Embryonic facial prominence (tissue), 1 donor: ENCODE results near the gene TMIGD1.
"Not testable (repeated sequence)": the region's sequence is repeated elsewhere in the genome, so short reads cannot be mapped to it uniquely, and the experiment has no call there.

Experiments used
- DNase-seq: peaks from one replicate; pipeline ENCODE4 v3.0.0-alpha.2; 2016; ENCODE audit errors: extremely low spot score

Gene TMIGD1

DNA sequence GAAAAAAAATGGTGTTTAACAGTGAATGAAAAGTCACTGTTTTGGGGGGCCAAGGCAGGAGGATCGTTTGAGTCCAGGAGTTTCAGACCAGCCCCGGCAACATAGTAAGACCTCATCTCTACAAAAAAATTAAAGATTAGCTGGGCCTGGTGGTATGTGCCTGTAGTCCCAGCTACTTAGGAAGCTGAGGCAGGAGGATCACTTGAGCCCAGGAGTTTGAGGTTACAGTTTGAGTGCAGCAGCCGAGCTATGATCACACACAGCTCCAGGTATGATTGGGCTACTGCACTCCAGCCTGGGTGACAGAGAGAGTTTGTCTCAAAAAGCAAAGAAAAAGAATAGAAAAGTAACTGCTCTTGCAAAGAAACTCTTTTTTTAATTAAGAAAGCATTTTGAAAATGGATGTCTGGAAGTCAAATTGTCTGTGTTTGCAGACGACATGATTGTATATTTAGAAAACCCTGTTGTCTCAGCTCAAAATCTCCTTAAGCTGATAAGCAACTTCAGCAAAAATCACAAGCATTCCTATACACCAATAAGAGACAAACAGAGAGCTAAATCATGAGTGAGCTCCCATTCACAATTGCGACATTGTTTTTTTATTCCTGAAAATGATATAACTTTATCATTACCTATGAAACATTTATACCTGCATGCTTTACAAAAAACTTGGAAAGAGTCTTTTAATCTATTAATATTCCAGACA, 24.4 kb upstream of the TMIGD1 start:
- DNase-seq = no peak

DNA sequence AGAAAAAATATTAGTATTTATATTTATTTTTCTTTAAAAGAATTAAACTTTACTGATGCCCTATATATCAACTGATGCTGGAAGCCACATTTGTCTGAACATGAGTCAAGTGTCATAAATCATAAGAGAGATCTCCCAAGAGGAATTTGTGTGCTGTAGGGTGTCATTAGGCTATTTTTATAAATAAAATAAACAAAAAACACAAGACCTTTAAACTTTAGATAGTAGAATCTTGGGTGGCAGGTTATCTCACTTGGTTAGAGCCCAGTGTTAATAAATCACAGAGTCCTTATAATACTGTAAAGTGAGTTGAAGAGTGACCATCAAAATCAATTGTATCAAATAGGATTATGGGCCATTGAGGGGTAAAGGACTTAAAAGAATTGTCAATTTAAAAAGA, 23.6 kb upstream of the TMIGD1 start:
- DNase-seq = no peak

DNA sequence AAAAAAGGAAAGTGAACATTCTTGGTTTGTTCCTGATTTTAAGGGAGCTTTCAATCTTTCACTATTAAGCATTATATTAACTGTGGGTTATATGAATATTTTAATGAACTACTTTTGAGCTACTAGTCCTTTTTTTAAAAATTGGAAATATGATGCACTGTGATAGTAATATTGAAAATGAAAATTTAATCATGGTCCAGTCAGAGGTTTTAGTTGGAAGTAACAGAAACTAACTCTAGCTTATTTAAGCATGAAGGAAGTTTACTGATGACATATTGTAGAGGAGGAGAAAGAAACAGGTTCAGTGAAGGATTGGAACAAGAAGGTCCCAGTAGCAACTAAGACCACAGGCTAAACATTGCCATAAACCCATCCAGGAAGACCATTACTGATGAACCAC, 20.8 kb upstream of the TMIGD1 start:
- no peak for DNase-seq

DNA sequence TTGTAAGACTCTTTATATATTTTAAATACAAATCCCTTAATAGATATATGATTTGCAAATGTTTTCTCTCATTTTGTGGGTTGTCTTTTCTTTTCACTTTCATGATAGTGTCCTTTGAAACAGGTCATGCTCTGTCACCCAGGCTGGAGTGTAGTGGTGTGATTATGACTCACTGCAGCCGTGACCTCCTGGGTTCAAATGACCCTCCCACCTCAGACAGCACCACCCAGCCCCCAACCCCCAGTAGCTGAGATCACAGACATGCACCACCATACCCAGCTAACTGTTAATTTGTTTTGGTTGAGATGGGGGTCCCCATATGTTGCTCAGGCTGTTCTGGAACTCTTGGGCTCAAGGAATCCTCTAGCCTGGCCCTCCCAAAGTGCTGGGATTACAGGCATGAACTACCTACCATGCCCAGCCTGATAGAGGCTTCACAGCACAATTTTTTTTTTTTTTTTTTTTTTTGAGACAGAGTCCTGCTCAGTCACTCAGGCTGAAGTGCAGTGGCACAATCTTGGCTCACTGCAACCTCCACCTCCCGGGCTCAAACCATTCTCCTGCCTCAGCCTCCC, 18.5 kb upstream of the TMIGD1 start:
- no peak for DNase-seq

DNA sequence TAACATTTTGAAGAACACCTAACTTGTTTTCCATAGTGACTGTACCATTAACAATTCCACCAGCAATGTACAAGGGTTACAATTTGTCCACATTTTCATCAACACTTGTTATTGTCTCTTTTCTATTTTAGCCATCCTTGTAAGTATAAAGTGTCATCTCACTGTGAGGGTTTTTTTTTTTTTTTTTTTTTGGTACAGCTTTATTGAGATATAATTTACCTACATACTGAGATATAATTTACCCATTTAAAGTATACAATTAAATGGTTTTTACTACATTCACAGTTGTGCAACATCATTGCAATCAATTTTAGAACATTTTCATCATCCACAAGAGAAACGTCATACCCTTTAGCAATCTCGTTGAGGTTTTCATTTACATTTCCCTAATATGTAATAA, 17.9 kb upstream of the TMIGD1 start:
- DNase-seq = no peak

DNA sequence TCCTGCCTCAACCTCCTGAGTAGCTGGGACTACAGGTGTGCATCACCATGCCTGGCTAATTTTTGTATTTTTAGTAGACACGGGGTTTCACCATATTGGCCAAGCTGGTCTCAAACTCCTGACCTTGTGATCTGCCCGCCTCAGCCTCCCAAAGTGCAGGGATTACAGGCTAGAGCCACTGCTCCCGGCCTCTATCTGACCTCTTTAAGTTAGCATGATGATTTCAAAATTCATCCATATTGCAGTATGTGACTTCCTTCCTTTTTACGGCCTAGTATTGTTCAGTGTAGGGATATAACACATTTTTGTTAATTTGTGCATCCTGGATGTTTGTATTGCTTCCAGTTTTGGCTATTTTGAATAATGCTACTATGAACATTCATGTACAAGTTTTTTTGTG, 17.4 kb upstream of the TMIGD1 start:
- not testable (repeated sequence) for DNase-seq

DNA sequence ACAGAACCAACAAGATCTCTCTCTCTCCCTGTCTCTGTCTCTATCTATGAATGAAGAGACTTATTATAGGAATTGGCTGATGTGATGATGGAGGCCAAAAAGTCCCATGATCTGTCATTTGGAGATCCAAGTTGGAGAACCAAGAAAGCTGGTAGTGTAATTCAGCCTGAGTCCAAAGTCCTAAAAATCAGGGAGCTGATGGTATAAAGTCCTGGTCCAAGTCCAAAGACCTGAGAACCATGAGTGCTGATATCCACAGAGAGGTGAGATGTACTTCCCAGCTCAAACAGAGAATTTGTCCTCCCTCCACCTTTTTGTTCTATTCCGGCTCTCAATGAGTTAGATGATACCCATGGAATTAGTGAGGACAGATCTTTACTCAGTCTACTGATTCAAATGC, 15.4 kb upstream of the TMIGD1 start:
- no peak for DNase-seq

DNA sequence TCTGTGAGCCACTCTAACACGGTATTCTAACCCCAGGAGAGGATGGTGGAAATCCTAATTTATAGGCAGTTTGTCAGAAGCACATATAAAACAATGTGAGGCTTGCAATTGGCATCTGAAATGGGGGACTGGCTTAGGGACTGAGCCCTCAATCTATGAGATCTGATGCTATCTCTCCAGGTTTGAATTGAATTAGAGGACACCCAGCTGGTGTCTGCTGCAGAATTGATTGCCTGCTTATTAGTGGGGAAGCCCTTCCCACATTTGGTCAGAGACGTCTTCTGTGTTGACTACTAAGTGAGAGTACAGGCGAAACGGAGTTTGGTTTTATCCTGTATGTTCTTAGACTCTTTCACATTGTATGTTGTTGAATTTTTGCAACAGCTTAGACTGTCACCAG, 13.6 kb upstream of the TMIGD1 start:
- no peak for DNase-seq

DNA sequence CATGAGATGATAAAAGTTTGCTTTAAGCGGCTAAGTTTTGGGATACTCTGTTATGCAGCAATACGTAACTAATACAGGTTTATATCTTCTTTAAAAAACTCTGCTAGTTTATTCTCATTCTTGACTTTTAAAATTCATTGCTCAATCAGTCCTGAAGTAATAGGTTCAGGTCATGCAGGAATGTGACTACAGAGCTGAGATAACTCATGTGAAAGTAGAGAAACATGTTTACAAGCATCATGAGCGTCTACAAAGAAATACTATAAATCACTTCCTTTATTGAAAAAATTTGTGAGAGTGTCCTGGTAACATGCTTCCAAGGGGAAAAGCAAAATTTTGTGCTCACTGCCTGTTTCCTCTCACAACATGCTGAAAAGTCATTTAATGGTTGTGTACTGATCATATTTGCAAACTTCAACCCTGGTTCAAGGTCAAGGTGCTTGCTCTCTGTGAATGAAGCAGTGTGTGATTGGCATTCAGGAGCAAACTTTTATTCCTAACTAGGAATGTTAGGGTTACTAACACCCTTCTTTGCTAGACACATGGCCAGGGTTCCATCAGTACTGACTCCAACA, 12.5 kb upstream of the TMIGD1 start:
- no peak for DNase-seq

DNA sequence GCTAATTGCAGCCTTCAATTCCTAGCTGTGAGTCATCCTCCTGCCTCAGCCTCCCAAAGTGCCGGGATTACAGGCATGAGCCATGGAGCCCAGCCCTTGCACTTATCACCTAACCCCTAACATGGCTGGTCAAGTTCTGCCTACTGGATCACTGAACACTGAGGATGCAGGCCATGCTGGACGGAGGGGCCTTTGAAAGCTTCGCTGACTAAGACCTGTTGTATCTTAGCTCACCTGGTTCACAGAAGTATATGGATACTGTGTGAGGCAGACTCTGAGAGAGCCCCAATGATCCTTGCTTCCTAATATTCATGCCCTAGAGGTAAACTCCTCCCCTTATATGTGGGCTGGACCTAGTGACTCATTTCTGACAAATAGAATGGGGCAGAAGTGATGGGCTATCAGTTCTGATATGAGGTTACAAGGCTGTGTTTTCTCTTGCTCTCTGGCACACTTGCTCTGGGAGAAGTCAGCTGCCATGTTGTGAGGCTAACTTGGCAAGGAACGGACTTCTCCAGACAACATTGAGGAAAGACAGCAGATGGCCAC, 11.7 kb upstream of the TMIGD1 start:
- DNase-seq = no peak

DNA sequence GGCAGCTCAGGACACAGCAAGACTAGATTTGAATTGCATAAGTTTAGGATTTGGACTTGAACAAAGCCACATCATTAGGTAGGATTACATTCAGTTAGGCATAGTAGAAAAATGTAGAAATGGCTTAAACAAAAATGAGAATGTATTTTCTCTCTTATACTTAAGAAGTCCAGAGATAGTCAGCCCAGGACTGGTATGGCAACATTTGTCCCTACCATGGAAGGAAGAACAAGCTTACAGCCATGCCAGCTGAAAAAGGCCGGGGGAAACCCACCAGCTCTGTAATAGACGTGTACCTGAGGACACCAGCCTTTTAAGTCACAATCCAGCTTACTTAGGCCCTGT, 11.2 kb upstream of the TMIGD1 start:
- DNase-seq = no peak

DNA sequence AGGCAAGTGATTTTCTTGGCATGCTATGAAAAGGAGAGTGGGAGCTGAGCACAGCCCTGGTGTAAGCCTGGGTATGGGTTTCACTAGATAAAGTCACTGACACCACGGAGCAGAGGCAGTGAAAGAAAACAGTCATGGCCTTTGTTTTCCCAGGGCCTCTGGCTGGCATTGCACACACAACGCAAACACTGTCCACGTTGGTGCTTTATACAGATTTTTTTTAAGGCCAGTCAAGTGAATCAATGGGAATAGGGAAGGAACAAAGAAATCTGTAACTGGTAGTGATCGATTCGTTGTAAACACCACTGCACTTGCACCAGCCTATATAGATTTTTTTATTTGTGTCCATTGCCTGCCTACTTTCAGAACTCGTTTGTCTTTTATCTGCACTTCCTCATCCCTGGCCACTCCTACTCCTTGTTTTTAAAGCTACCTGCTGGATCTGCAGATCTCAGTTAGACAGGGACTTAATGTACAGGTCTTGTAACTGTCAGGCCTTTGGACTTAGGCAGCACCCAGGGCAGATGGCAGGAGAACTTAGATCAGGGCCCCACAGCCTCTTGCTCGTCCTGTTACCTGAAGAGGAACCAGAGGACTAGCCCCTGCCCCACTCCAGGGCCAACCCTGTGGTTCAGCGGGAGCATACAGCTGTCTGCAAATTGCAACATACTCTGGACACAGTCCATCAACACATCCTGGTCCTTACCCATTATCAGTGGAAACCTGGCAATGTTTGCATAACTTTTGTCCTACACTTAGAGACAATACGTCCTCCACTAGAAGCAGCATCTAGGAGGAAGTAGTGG, 10.6 kb upstream of the TMIGD1 start:
- DNase-seq = no peak

DNA sequence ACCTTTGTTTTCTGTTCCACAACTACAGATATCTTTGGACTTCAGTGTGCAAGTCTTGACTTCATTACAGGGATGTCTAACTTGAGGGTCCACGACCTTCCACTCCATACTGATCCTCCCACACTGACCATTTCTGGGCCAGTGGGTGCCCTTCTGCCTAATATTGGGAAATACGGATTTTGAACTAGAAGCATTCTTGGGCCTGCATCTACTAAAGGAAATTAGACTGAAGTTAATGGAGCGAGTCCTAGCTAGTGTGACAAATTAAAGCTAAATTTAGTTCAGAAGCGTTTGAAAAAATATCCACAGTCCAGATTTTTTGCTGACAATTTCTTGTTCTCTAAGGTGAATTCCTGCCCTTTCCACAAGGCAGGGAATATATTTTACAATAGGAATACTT, 9.9 kb upstream of the TMIGD1 start:
- DNase-seq = no peak

DNA sequence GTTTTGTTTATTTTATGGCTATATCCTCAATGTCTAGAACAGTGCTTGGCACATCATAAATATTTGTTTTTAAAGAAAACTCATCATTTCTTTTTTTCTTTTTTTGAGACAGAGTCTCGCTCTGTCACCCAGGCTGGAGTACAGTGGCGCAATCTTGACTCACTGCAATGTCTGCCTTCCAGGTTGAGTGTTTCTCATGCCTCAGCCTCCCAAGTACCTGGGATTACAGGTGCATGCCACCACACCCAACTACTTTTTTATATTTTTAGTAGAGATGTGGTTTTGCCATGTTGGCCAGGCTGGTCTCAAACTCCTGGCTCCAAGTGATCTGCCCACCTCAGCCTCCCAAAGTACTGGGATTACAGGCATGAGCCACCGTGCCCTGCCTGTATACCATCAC, 9.4 kb upstream of the TMIGD1 start:
- not testable (repeated sequence) for DNase-seq

DNA sequence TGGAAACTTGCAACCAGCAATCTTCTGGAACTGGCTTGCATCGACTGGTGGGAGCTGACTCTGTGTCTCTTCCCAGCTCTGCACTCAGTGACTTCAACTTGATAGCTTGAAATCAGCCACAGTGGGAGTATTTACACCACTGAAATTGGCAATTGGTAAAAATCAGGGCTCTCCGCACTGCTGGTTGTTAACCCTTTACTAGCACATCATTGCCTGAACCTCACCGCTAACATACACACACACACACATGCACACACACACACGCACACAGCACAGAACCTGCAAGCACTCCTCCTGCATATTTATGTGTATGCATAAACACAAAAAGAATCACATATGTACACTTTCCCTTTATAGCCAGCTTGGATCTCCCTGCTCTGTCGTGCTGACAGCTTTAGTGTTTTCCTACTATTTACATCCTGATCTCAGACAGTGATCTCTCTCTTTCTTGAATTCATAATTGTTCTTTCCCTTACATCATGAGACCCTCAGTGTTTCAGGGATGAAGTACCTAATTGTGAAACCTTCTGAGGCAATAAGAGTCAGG, 7.9 kb upstream of the TMIGD1 start:
- DNase-seq = no peak

DNA sequence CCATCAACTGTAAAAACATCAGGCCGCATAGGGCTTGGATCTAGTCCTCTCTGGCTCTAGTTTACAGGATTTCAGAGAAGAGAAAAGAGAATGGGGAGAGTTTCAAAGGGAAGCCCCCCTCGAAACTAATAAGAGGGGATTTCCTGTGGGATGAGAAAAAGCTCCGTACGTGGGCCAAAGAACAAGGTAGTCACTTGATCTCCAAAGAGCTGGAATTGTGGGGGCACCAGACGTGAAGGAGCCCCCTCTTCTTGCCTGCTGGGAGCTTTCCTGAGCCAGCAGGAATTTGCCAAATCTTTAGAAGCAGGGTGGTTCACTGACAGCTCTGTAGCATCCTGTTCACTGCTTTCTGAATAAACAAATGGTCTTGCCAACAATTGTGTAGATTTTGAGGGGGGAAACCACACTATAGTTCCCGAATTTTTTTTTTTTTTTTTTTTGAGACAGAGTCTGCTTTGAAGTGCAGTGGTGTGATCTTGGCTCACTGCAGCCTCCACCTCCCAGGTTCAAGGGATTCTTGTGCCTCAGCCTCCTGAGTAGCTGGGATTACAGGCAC, 7.0 kb upstream of the TMIGD1 start:
- no peak for DNase-seq

DNA sequence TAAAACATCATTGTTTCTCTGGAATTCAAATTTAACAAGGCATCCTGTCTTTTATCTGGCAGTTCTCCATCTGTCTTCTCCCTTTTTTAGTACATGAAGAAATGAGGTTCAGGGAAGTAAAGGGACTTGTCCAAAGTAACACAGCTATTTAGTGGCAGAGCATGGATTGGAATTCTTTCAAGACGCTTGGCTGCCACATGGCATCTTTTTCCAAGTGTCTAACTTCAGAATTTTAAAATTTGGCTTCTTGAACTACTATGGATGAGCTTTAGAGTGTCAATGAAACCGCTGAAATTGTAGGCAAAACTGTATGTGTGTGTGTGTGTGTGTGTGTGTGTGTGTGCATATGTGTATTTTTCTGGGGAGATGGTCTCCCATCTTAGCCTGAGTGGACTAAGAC, 5.2 kb upstream of the TMIGD1 start:
- DNase-seq = no peak

DNA sequence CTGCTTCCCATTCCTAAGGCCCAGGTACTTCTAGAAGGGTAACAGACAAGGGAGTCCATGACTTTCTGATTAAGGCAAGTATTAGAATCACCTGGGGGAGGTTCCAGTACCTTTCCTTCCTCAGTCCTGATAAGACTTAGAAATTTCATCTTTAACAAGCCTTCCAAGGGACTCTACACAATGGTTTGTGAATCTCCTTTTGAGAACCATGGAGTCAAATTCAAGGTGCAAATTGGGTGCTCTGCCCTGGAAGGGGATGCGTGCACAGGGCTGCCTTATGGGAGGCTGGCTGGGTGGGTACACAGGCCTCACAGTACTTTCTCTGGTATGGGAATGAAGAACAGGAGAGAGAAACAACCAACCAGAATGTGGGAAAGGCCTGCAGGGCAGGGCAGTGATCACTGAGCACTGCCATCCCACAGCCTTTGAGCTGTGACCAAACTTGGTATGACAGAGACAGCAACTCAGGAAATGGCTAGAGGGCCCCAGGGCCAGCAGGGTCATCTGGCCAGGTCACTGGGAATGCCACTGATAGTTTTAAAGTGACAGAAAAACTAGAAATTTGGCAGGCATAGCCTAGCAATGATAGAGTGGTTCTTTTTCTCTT, 3.6 kb upstream of the TMIGD1 start:
- DNase-seq = no peak

DNA sequence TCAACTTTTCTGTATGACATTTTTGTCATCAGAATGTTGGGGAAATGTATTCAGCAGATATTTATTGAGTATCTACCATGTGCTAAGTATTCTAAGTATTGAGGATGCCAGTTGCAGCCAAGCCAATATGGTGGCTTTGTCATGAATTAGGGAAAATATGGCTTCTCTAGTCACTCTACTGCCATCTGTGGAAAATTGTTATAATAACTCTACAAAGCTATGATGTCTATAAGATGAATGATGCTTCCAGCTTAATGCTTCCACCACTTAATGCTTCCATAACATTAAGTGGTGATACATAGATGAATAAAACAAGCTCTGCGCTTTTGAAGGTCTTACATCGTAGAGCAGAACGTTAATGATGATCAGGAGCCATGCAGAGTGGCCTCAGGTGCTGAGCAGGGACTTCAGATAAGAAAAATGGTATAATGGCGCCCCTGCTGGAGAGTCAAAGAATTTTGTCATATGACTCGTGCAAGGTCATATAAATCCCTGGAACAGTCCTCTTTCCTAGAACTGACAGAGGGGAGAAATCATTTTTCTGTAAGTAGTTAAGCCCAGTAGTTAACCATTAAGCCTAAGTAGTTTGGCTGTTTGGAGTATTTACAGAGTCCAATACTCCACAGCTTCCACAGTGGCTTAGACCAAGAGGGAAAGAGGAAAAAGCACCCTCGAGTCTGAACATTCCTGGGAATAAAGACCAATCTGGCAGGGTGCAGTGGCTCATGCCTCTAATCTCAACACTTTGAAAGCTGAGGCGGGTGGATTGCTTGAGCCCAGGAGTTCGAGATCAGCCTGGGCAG, 2.7 kb upstream of the TMIGD1 start:
- DNase-seq = no peak

DNA sequence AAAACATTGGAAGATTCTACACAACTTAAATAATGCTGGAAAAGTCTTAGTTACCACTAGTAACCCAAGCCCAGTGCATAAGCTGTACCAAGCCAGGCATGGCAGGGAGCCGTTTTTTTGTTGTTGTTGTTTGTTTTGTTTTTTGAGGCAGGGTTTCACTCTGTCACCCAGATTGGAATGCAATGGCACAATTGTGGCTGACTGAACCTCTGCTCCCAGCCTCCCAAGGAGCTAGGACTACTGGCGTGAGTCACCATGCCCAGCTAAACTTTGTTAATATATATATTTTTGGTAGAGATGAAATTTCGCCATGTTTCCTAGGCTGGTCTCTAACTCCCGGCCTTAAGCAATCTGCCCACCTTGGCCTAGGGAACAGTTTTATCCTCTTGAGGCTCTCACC, 564 bp upstream of the TMIGD1 start:
- no peak for DNase-seq

DNA sequence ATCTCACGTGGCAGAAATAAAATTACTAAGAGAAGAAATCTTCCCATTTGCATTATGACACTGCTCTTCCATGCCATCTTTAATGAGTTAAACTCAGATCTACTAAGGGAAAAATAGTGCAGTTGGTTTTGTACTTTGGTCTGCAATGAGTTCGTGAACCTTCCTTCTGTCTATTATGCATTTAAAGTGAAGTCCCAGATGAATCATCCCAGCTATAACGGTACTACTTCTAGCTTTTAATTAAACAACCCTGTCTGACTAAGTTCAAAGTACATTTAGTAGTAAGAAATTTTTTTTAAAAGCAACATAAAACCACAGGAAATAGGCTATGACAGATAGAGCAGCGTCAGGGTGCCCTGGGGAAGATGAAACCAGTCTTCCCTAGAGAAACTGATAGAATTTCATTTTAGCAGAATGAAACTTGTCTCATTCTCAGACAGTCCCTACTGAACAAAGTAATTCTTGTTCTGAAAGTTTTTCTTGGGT, 1.8 kb downstream of the TMIGD1 start:
- no peak for DNase-seq
